NCI-H446 (cell line): ENCODE results near the gene UBA6.
"Not testable (repeated sequence)": the region's sequence is repeated elsewhere in the genome, so short reads cannot be mapped to it uniquely, and the experiment has no call there.

ENCODE experiments used
- DNase-seq, 2 experiments: peaks; one replicate each; lab custom pipeline; 2025; lab: John Stamatoyannopoulos, UW

Gene UBA6

GRCh38 chr4:67713529-67714247 is 12.7 kb upstream of the UBA6 start:
- DNase-seq: no peak

- DNase-seq: no peak
Observed at GRCh38 chr4:67712650-67713528, 11.9 kb upstream of the UBA6 start.

GRCh38 chr4:67712000-67712625 is 11.2 kb upstream of the UBA6 start:
- no peak for DNase-seq

GRCh38 chr4:67706682-67707081 is 5.7 kb upstream of the UBA6 start:
- not testable (repeated sequence) for DNase-seq

GRCh38 chr4:67704843-67705242 is 3.9 kb upstream of the UBA6 start:
- no peak for DNase-seq

- no peak for DNase-seq
Observed at GRCh38 chr4:67702166-67702565, 1.2 kb upstream of the UBA6 start.

GRCh38 chr4:67701517-67701850 is 529 bp upstream of the UBA6 start:
- no peak for DNase-seq

- no peak for DNase-seq
Observed at GRCh38 chr4:67700116-67700737, 728 bp downstream of the UBA6 start.

GRCh38 chr4:67699603-67700002 is 1.4 kb downstream of the UBA6 start:
- no peak for DNase-seq

- no peak for DNase-seq
Observed at GRCh38 chr4:67697860-67698687, 2.9 kb downstream of the UBA6 start.

GRCh38 chr4:67696061-67696460 is 4.9 kb downstream of the UBA6 start:
- DNase-seq: no peak

GRCh38 chr4:67694662-67695061 is 6.3 kb downstream of the UBA6 start:
- DNase-seq: no peak

- no peak for DNase-seq
Observed at GRCh38 chr4:67691328-67691727, 9.6 kb downstream of the UBA6 start.

- DNase-seq: no peak
Observed at GRCh38 chr4:67687636-67688035, 13.3 kb downstream of the UBA6 start.

- no peak for DNase-seq
Observed at GRCh38 chr4:67685532-67685859, 15.5 kb downstream of the UBA6 start.

GRCh38 chr4:67684839-67685531 is 16.0 kb downstream of the UBA6 start:
- DNase-seq: no peak

GRCh38 chr4:67682266-67682665 is 18.7 kb downstream of the UBA6 start:
- DNase-seq: peak in 1 of 2 experiments; percentile 30

- no peak for DNase-seq
Observed at GRCh38 chr4:67680581-67681222, 20.3 kb downstream of the UBA6 start.

- DNase-seq: no peak
Observed at GRCh38 chr4:67678612-67679011, 22.3 kb downstream of the UBA6 start.

- no peak for DNase-seq
Observed at GRCh38 chr4:67674098-67674497, 26.9 kb downstream of the UBA6 start.

- DNase-seq: no peak
Observed at GRCh38 chr4:67668315-67668714, 32.6 kb downstream of the UBA6 start.
